Gastroesophageal sphincter (tissue), 4 donors: ENCODE results near the gene OR1N1. TPM values are rescaled to one million over a fixed set of nuclear protein-coding genes. Genes with fewer than 3 reads are reported as not detected.

Experiments used
- ATAC-seq: fragments of 150-250 bp; one replicate; pipeline ENCODE4 v1.9.1; 2016; ENCODE audit warnings: mild to moderate bottlenecking, moderate library complexity
- H3K27ac ChIP-seq, 4 donors: fragments of 200-600 bp; sonication (generic) in 3 of 4; 1 replicate in 3 of 4; 2 replicates in 1 of 4; pipeline ENCODE4 v1.5.1; 2016 to 2019
- H3K27me3 ChIP-seq: fragments of 200-600 bp; sonication (generic); one replicate; pipeline ENCODE4 v1.5.1; 2019
- H3K36me3 ChIP-seq, 2 donors: fragments of 200-600 bp; sonication (generic); one replicate each; pipeline ENCODE4 v1.5.1; 2019; ENCODE audit warnings: control low read depth in 1 of 2
- H3K4me1 ChIP-seq, 3 donors: fragments of 200-600 bp; sonication (generic); 1 replicate in 2 of 3; 2 replicates in 1 of 3; pipeline ENCODE4 v1.5.1; 2016 to 2019; ENCODE audit warnings: control low read depth in 2 of 3
- H3K4me3 ChIP-seq, 2 donors: fragments of 200-600 bp; sonication (generic); one replicate each; pipeline ENCODE4 v1.5.1; 2019; ENCODE audit warnings: mild to moderate bottlenecking in 1 of 2, moderate library complexity in 1 of 2
- H3K9me3 ChIP-seq, 3 donors: fragments of 200-600 bp; sonication (generic); one replicate each; pipeline ENCODE4 v1.5.1; 2017 to 2019; ENCODE audit warnings: control low read depth in 2 of 3
- EP300 ChIP-seq: sonication (generic); formaldehyde crosslinking; IDR thresholded peaks from one replicate; pipeline ENCODE4 v1.6.1; 2017; ENCODE audit warnings: antibody characterized with exemption, mild to moderate bottlenecking
- POLR2A ChIP-seq, 2 donors: fragments of 450-650 bp; IDR thresholded peaks; one replicate each; pipeline ENCODE4 v1.6.1; 2017; ENCODE audit warnings: antibody characterized with exemption in 2 of 2, mild to moderate bottlenecking in 2 of 2, moderate library complexity in 1 of 2
- POLR2AphosphoS5 ChIP-seq: sonication (generic); formaldehyde crosslinking; IDR thresholded peaks from one replicate; pipeline ENCODE4 v1.6.1; 2017; ENCODE audit warnings: antibody characterized with exemption
- WGBS, 2 donors: methylation state at CpG; one replicate each; pipeline ENCODE4 v1.1.5; 2018; ENCODE audit warnings: low coverage in 1 of 2; 5-methylcytosine and 5-hydroxymethylcytosine counted together
- total RNA-seq, 4 donors: library from RNA; depleted of rRNA; stranded (reverse); fragments of >200 nt; gene quantifications; one replicate each; pipeline ENCODE4 v1.1.0, GENCODE V29; 2016
- TF ChIP-seq, protein P1 (sequence below), 4 experiments: fragments of 200-600 bp in 2 of 4; fragments of 450-650 bp in 2 of 4; sonication (generic) in 1 of 4; IDR thresholded peaks; one replicate each; pipeline ENCODE4 v1.5.1; 2017 to 2019; ENCODE audit warnings: antibody characterized with exemption in 4 of 4, mild to moderate bottlenecking in 2 of 4, moderate library complexity in 2 of 4

The OR1N1 gene
- total RNA-seq, 4 donors from 2014 or later, result not detected

DNA sequence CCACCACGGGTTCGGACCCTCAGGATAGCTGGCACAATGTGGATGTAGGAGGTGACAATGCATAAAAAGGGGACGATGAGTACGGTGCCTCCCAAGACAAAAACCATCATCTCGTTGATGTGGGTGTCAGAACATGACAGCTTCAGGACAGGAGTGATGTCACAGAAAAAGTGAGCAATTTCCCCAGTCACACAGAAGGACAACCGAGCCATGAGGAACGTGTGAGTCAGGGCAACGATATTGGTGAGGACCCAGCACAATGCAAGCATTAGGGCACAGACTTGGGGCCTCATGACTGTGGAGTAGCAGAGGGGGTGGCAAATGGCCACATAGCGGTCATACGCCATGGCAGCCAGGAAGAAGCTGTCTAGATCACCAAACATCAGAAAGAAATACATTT is 491 bp downstream of the OR1N1 start:
- Histone ChIP-seq H3K27me3 (peaks cover 4% of the 10 kb centered on the region), H3K4me3 (no peak overlapping the region), H3K9me3 (no peaks in the 10 kb centered on the region), H3K27ac (no peak overlapping the region), H3K4me1 (no peaks in the 10 kb centered on the region), H3K36me3 (no peaks in the 10 kb centered on the region)
- TF ChIP-seq, protein P1, sequence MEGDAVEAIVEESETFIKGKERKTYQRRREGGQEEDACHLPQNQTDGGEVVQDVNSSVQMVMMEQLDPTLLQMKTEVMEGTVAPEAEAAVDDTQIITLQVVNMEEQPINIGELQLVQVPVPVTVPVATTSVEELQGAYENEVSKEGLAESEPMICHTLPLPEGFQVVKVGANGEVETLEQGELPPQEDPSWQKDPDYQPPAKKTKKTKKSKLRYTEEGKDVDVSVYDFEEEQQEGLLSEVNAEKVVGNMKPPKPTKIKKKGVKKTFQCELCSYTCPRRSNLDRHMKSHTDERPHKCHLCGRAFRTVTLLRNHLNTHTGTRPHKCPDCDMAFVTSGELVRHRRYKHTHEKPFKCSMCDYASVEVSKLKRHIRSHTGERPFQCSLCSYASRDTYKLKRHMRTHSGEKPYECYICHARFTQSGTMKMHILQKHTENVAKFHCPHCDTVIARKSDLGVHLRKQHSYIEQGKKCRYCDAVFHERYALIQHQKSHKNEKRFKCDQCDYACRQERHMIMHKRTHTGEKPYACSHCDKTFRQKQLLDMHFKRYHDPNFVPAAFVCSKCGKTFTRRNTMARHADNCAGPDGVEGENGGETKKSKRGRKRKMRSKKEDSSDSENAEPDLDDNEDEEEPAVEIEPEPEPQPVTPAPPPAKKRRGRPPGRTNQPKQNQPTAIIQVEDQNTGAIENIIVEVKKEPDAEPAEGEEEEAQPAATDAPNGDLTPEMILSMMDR (IDR thresholded peaks at IDR 0.05), result no peak
- TF ChIP-seq POLR2A (IDR thresholded peaks at IDR 0.05) (no peak), POLR2AphosphoS5 (no peak), EP300 (no peak)
- WGBS, 2 donors, result 78% methylated on average over 7 of the region's 10 CpGs; no CpG with 5 or more reads in 1 of the 2 donors
- no peak for ATAC-seq

DNA sequence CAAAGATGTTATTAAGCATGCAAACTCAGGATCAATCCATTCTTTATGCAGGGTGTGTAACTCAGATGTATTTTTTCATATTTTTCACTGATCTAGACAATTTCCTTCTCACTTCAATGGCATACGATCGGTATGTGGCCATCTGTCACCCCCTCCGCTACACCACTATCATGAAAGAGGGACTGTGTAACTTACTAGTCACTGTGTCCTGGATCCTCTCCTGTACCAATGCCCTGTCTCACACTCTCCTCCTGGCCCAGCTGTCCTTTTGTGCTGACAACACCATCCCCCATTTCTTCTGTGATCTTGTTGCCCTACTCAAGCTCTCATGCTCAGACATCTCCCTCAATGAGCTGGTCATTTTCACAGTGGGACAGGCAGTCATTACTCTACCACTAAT is 7.7 kb downstream of the OR1N1 start:
- TF ChIP-seq POLR2AphosphoS5 (no peak), EP300 (no peak), POLR2A (IDR thresholded peaks at IDR 0.05) (no peak)
- TF ChIP-seq, protein P1 (IDR thresholded peaks at IDR 0.05), result no peak
- no peaks in the 10 kb centered on the region for H3K4me1 ChIP-seq
- WGBS, 2 donors, result 81 to 92% methylated on average over 3 of the region's 3 CpGs
- no peak overlapping the region for H3K4me3 ChIP-seq
- peaks cover 4% of the 10 kb centered on the region for H3K27me3 ChIP-seq
- H3K36me3 ChIP-seq, result no peaks in the 10 kb centered on the region
- no peaks in the 10 kb centered on the region for H3K9me3 ChIP-seq
- no peak for ATAC-seq
- H3K27ac ChIP-seq, result no peak overlapping the region

DNA sequence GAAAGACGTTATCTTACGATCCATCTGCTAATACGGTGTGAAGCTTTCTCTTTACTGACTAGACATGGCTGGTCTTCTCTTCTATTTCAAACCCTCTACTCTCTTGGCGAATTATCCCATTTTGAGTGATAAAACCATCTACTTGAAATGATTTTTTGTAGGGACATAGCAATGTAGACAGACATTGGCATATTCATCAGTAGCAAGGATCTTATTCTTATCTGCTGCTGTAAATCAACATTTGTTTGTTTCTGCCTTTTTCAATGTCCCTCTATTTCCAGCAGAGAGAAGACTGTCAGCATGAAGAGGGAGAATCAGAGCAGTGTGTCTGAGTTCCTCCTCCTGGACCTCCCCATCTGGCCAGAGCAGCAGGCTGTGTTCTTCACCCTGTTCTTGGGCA is 8.3 kb downstream of the OR1N1 start, which contains the start of gene OR1J4:
OR1J4 (plus strand) TSS at position 301 of the 400 bp plus-strand sequence; CDS start at position 301, 0 bp downstream.
- H3K4me1 ChIP-seq, result no peaks in the 10 kb centered on the region
- no peak within 1 kb of the TSS for H3K27ac ChIP-seq
- H3K36me3 ChIP-seq, result no peaks in the 10 kb centered on the region
- H3K9me3 ChIP-seq, result no peaks in the 10 kb centered on the region
- 63 to 77% methylated on average over 4 of the region's 4 CpGs for WGBS, 2 donors
- ATAC-seq, result no peak
- peaks cover 2% of the 10 kb centered on the region for H3K27me3 ChIP-seq
- H3K4me3 ChIP-seq, result no peak within 1 kb of the TSS
- TF ChIP-seq EP300 (no peak), POLR2A (IDR thresholded peaks at IDR 0.05) (no peak), POLR2AphosphoS5 (no peak)
- TF ChIP-seq, protein P1 (IDR thresholded peaks at IDR 0.05), result no peak

DNA sequence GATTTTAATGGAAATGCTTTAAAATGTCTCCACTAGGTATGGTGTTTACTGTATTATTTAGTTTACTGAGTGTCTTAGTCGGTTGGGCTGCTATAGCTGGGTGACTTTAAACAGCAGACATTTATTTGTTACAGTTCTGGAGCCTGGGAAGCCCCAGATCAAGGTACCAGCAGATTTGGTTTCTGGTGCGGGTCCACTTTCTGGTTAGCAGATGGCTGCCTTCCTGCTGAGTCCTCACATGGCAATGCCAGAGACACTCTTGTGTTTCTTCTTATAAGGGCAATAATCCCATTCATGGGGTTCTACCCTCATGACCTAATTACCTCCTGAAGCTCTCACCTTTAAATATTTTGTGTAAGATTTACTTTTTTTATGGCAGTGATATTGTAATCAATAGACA is 8.9 kb downstream of the OR1N1 start:
- Histone ChIP-seq H3K4me1 (no peaks in the 10 kb centered on the region), H3K4me3 (no peak overlapping the region), H3K9me3 (no peaks in the 10 kb centered on the region), H3K27me3 (no peaks in the 10 kb centered on the region), H3K27ac (no peak overlapping the region), H3K36me3 (no peaks in the 10 kb centered on the region)
- TF ChIP-seq, protein P1 (IDR thresholded peaks at IDR 0.05), result no peak
- TF ChIP-seq EP300 (no peak), POLR2A (IDR thresholded peaks at IDR 0.05) (no peak), POLR2AphosphoS5 (no peak)
- whole genome bisulfite sequencing, 2 donors, result 34 to 49% methylated on average over 2 of the region's 2 CpGs
- ATAC-seq, result no peak

DNA sequence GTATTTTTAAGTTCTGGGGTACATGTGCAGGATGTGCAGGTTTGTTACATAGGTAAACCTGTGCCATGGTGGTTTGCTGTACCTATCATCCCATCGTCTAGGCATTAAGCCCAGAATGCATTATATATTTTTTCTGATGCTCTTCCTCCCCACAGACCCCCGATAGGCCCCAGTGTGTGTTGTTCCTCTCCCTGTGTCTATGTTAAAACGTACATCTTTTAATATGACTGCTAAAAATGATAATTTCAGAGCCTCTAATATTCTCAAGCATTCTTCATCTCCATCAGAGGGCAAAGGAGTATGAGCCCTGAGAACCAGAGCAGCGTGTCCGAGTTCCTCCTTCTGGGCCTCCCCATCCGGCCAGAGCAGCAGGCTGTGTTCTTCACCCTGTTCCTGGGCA is 16.6 kb downstream of the OR1N1 start, which contains the start of gene OR1J2:
OR1J2 (plus strand) TSS at position 301 of the 400 bp plus-strand sequence; CDS start at position 301, 0 bp downstream.
- Histone ChIP-seq H3K4me1 (no peaks in the 10 kb centered on the region), H3K4me3 (no peak within 1 kb of the TSS), H3K27ac (no peak within 1 kb of the TSS), H3K27me3 (no peaks in the 10 kb centered on the region), H3K9me3 (no peaks in the 10 kb centered on the region), H3K36me3 (no peaks in the 10 kb centered on the region)
- TF ChIP-seq POLR2AphosphoS5, result no peak
- TF ChIP-seq EP300, result no peak
- 71 to 77% methylated on average over 3 to 6 of the region's 6 CpGs for WGBS, 2 donors
- no peak for ATAC-seq
